ENCODE data around the gene DNAJC4. TPM values are rescaled to one million over a fixed set of nuclear protein-coding genes. Genes with fewer than 3 reads are reported as not detected.

The DNAJC4 gene
- total RNA-seq, 1 donor from 2014 or later: 7.2 TPM

DNA sequence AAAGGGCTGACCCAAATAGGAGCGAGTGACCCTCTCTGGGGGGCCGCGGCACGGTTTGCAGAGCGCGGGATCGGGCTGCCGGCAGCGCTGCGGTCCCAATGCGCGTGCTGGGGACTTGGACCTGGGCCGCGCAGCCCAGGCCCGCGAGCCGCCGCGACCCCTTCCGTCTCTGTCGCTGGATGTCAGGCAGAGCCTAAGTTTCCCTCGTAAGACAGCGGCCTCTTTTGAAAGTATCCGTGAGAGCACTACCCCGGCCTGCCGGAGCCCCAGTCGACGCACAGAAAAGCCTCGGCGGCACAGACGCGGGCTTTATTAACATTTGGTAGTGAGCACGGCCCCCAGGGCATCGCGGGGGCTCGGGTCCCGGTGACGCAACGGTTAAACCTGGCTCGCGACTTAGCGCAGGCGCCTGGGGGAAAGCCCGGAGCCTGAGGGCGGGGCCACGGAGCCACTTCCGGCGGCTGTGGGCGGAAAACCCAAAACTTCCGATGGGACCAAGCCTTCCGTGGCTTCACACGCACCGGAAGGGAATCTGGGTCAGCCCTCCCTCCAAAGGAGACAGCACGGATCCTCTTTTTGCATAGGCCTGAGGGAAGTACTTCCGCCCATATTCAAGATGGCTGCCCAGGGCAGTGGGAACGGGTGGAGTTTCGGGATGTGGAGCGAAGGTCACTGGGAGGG is 39.3 kb downstream of the DNAJC4 start:
- DNase-seq (ENCODE audit: low read depth): peak; percentile 100

- no peak for DNase-seq (ENCODE audit: low read depth)
Measured at GRCh38 chr11:64275031-64275800, 44.9 kb downstream of the DNAJC4 start.

- DNase-seq (ENCODE audit: low read depth): no peak
Measured at GRCh38 chr11:64275841-64276240, 45.5 kb downstream of the DNAJC4 start.

DNA sequence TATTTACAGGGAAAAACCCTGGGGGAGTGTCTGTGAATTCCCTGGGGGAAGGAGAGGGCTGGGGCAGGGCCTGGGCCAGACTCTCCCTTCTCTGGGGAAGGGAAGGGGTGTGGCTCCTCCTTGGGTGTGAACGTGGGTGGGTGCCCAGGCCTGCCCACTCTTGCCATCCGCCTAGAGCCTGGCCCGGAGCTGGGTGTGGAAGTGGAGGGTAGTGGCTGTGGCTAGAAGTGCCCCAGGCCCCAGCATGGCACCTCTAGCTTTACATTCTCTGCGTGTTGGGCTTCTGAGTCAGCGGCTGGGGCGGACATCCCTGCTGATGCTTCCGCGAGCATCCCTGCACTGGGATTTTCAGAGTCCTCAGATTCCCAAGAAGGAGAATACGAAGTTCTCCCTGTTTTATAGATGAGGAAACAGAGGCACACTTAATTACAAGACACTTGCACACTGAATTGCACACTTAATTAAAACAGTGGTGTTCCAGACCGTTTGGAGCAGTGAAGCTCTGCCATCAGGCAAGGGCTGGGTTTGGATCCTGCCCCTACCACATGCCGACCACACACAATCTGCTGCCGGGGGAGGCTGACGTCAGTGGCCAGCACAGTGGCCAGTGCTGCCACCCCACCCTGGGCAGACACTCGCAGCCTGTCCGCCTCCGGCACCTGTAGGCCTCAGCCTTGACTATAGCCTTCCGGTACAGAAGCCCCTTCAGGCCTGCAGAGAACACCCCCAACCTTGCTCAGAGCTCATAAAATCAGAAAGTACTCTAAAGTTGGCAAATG is 46.5 kb downstream of the DNAJC4 start:
- DNase-seq (ENCODE audit: low read depth): no peak

- DNase-seq (ENCODE audit: low read depth): no peak
Measured at GRCh38 chr11:64278576-64279190, 48.3 kb downstream of the DNAJC4 start.

- DNase-seq (ENCODE audit: low read depth): no peak
Measured at GRCh38 chr11:64281957-64282770, 51.8 kb downstream of the DNAJC4 start.

DNA sequence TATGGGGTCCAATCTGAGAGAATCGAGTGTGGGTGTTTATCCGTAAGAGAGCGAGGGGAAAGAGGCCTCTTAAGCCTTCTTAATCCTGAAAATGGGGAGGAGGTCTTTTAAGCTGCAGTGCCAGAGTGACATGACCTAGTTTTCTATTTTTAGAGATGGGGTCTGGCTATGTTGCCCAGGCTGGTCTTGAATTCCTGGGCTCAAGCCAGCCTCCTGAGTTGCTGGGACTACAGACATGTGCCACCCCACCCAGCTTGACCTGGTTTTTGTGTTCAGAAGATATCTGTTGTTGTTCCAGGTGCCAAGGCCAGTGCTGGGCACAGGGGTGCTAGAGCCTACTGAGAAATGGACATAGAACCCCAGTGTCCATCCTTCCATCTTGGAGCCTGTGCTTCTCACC is 52.7 kb downstream of the DNAJC4 start:
- no peak for DNase-seq (ENCODE audit: low read depth)

Other genes with a start within 250 kb of the DNAJC4 start
- gene OTUB1, start 244.1 kb upstream of the DNAJC4 start, total RNA-seq: 41.7 and 47.0 TPM in 2 replicates
- gene FLRT1, start 194.6 kb upstream of the DNAJC4 start, total RNA-seq: not detected in 2 replicates
- 168 and 469 TPM in 2 replicates for gene MACROD1, start 64.4 kb upstream of the DNAJC4 start, total RNA-seq
- 204 and 216 TPM in 2 replicates for gene STIP1, start 44.4 kb upstream of the DNAJC4 start, total RNA-seq
- gene FERMT3, start 23.8 kb upstream of the DNAJC4 start, total RNA-seq: 6.1 and 19.4 TPM in 2 replicates
- gene TRPT1, start 4.4 kb upstream of the DNAJC4 start, total RNA-seq: 109 and 110 TPM in 2 replicates
- gene NUDT22, start 4.3 kb upstream of the DNAJC4 start, total RNA-seq: 69.6 and 83.6 TPM in 2 replicates
- gene VEGFB, start 4.0 kb downstream of the DNAJC4 start, total RNA-seq: 59.1 and 65.8 TPM in 2 replicates
- gene FKBP2, start 10.5 kb downstream of the DNAJC4 start, total RNA-seq: 49.2 and 59.8 TPM in 2 replicates
- gene PPP1R14B, start 16.4 kb downstream of the DNAJC4 start, total RNA-seq: 656 and 816 TPM in 2 replicates
- gene PLCB3, start 21.0 kb downstream of the DNAJC4 start, total RNA-seq: 41.5 and 41.7 TPM in 2 replicates
- gene BAD, start 54.1 kb downstream of the DNAJC4 start, total RNA-seq: 67.5 and 89.1 TPM in 2 replicates
- gene GPR137, start 55.3 kb downstream of the DNAJC4 start, total RNA-seq: 28.4 and 32.9 TPM in 2 replicates
- gene KCNK4, start 60.8 kb downstream of the DNAJC4 start, total RNA-seq: not detected in 2 replicates
- not detected in 2 replicates for gene CATSPERZ, start 69.8 kb downstream of the DNAJC4 start, total RNA-seq
- 77.0 and 121 TPM in 2 replicates for gene ESRRA, start 75.0 kb downstream of the DNAJC4 start, total RNA-seq
- gene TRMT112, start 87.0 kb downstream of the DNAJC4 start, total RNA-seq: 224 and 231 TPM in 2 replicates
- 189 and 223 TPM in 2 replicates for gene PRDX5, start 87.6 kb downstream of the DNAJC4 start, total RNA-seq
- gene CCDC88B, start 109.7 kb downstream of the DNAJC4 start, total RNA-seq: 0.94 and 1.6 TPM in 2 replicates
- gene RPS6KA4, start 128.6 kb downstream of the DNAJC4 start, total RNA-seq: 26.9 and 30.3 TPM in 2 replicates

Measured in myocyte (in vitro differentiated cells).